ENCODE data around the gene ZFC3H1. TPM values are rescaled to one million over a fixed set of nuclear protein-coding genes. Genes with fewer than 3 reads are reported as not detected.
"Not testable (repeated sequence)": the region's sequence is repeated elsewhere in the genome, so short reads cannot be mapped to it uniquely, and the experiment has no call there.

Gene ZFC3H1
- total and polyA plus RNA-seq, 2 experiments from 2014 or later = 15.1 to 27.0 TPM

DNA sequence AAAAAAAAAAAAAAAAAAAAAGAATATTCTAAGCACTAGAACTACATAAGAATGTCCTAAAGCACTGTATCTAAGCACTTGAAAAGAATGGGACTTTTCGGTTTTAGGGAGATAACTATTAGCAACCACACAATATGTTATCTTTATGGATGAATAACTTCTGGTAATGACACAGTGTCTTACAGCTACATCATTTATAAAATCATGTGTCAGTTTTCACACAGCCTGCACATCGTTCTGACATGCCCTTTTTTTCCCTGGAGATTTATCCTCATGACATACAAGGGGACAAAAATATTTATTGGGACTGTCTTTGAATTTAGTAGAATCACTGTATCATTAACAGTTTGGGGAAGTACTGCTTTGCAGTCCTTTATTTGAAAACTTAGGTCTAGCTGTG lies 39.6 kb upstream of the ZFC3H1 start:
- no peak overlapping the region for H3K4me3 ChIP-seq
- H2AFZ ChIP-seq = no peak overlapping the region
- H3K9me3 ChIP-seq (ENCODE audit: low read depth) = no peaks in the 10 kb centered on the region
- H3K4me2 ChIP-seq (ENCODE audit: unreplicated experiment) = no peak overlapping the region
- H3K27me3 ChIP-seq (replicated peaks; ENCODE audit: insufficient read depth) = no peaks in the 10 kb centered on the region
- 93 to 94% methylated on average over 2 of the region's 2 CpGs for WGBS, 2 experiments (ENCODE audit: low coverage in 1 of 2, low lambda C conversion rate in 2 of 2, missing lambda C conversion rate in 2 of 2)
- TF ChIP-seq EZH2phosphoT487 (IDR thresholded peaks at IDR 0.05; ENCODE audit: insufficient read depth, low read depth) (no peak), EZH2 (IDR thresholded peaks at IDR 0.05; ENCODE audit: insufficient read depth, poor library complexity, severe bottlenecking) (no peak)
- H3K79me2 ChIP-seq (ENCODE audit: insufficient read depth) = no peaks in the 10 kb centered on the region
- no peaks in the 10 kb centered on the region for H4K20me1 ChIP-seq (ENCODE audit: insufficient read depth)
- H3K4me1 ChIP-seq (ENCODE audit: insufficient read depth) = no peaks in the 10 kb centered on the region
- H3K27ac ChIP-seq = no peak overlapping the region
- no peak overlapping the region for H3K9ac ChIP-seq
- H3K36me3 ChIP-seq (ENCODE audit: low read depth) = 0 out of 2 replicates have a peak, but pooled peaks cover 4% of the 10 kb centered on the region
- no peaks in the 10 kb centered on the region for H3F3A ChIP-seq (ENCODE audit: insufficient read depth)
- H3K9me2 ChIP-seq (ENCODE audit: insufficient read depth) = no peaks in the 10 kb centered on the region
- no peak for DNase-seq
- in situ Hi-C loops (cut with MboI) = no loop called here

GRCh38 chr12:71702590-71702989 lies 38.9 kb upstream of the ZFC3H1 start:
- Histone ChIP-seq H3K4me1 (ENCODE audit: insufficient read depth) (no peaks in the 10 kb centered on the region), H3K4me3 (no peak overlapping the region), H3K9ac (no peak overlapping the region), H4K20me1 (ENCODE audit: insufficient read depth) (no peaks in the 10 kb centered on the region), H2AFZ (no peak overlapping the region), H3K79me2 (ENCODE audit: insufficient read depth) (no peaks in the 10 kb centered on the region), H3K4me2 (ENCODE audit: unreplicated experiment) (no peak overlapping the region), H3K9me2 (ENCODE audit: insufficient read depth) (no peaks in the 10 kb centered on the region), H3F3A (ENCODE audit: insufficient read depth) (no peaks in the 10 kb centered on the region), H3K36me3 (ENCODE audit: low read depth) (0 out of 2 replicates have a peak, but pooled peaks cover 4% of the 10 kb centered on the region), H3K9me3 (ENCODE audit: low read depth) (no peaks in the 10 kb centered on the region), H3K27ac (peak overlapping the region; percentile 5; the same call in 1 of the 2 replicates), H3K27me3 (replicated peaks; ENCODE audit: insufficient read depth) (no peaks in the 10 kb centered on the region)
- no peak for TF ChIP-seq EZH2 (IDR thresholded peaks at IDR 0.05; ENCODE audit: insufficient read depth, poor library complexity, severe bottlenecking)
- no peak for TF ChIP-seq EZH2phosphoT487 (IDR thresholded peaks at IDR 0.05; ENCODE audit: insufficient read depth, low read depth)
- DNase-seq = peak; percentile 61
- 94 to 99% methylated on average over 5 of the region's 5 CpGs for WGBS, 2 experiments (ENCODE audit: low coverage in 1 of 2, low lambda C conversion rate in 2 of 2, missing lambda C conversion rate in 2 of 2)
- in situ Hi-C loops (cut with MboI) = no loop called here

- H3K36me3 ChIP-seq (ENCODE audit: low read depth); in situ Hi-C loops (cut with MboI); DNase-seq; H3K27me3 ChIP-seq (replicated peaks; ENCODE audit: insufficient read depth); H3K9ac ChIP-seq; H3K4me2 ChIP-seq (ENCODE audit: unreplicated experiment); H3F3A ChIP-seq (ENCODE audit: insufficient read depth); H3K4me3 ChIP-seq; H3K9me2 ChIP-seq (ENCODE audit: insufficient read depth); H3K79me2 ChIP-seq (ENCODE audit: insufficient read depth); H3K9me3 ChIP-seq (ENCODE audit: low read depth); H2AFZ ChIP-seq; H3K4me1 ChIP-seq (ENCODE audit: insufficient read depth); H4K20me1 ChIP-seq (ENCODE audit: insufficient read depth): not testable (repeated sequence)
- peak overlapping the region; percentile 5; the same call in 1 of the 2 replicates for H3K27ac ChIP-seq
- WGBS, 2 experiments (ENCODE audit: low coverage in 1 of 2, low lambda C conversion rate in 2 of 2, missing lambda C conversion rate in 2 of 2) = 96 to 97% methylated on average over 8 of the region's 8 CpGs
Observed at GRCh38 chr12:71702181-71702580, 38.5 kb upstream of the ZFC3H1 start.

- Histone ChIP-seq H3K9ac (no peak overlapping the region), H3K4me3 (no peak overlapping the region), H3K36me3 (ENCODE audit: low read depth) (no peaks in the 10 kb centered on the region), H3K27ac (no peak overlapping the region), H3K9me2 (ENCODE audit: insufficient read depth) (no peaks in the 10 kb centered on the region; the same call in 1 of the 2 replicates), H3K79me2 (ENCODE audit: insufficient read depth) (no peaks in the 10 kb centered on the region), H3K27me3 (replicated peaks; ENCODE audit: insufficient read depth) (no peaks in the 10 kb centered on the region), H4K20me1 (ENCODE audit: insufficient read depth) (no peaks in the 10 kb centered on the region), H3K4me2 (ENCODE audit: unreplicated experiment) (no peak overlapping the region), H3K9me3 (ENCODE audit: low read depth) (no peaks in the 10 kb centered on the region), H3K4me1 (ENCODE audit: insufficient read depth) (no peaks in the 10 kb centered on the region), H3F3A (ENCODE audit: insufficient read depth) (no peaks in the 10 kb centered on the region), H2AFZ (no peak overlapping the region)
- 81 to 100% methylated on average over 1 of the region's 1 CpG for WGBS, 2 experiments (ENCODE audit: low coverage in 1 of 2, low lambda C conversion rate in 2 of 2, missing lambda C conversion rate in 2 of 2)
- in situ Hi-C loops (cut with MboI) = no loop called here
- DNase-seq = no peak
- TF ChIP-seq EZH2phosphoT487 (IDR thresholded peaks at IDR 0.05; ENCODE audit: insufficient read depth, low read depth) = no peak
Observed at GRCh38 chr12:71695782-71696181, 32.1 kb upstream of the ZFC3H1 start.
